HG03575 (cell line): ENCODE results near the gene KRT77.
"Not testable (repeated sequence)": the region's sequence is repeated elsewhere in the genome, so short reads cannot be mapped to it uniquely, and the experiment has no call there.

Source experiments
- ATAC-seq: cut with Tn5 transposase; IDR thresholded peaks from one replicate; pipeline ENCODE4 v1.9.1; 2021; ENCODE audit not compliant: unreplicated experiment, insufficient number of reproducible peaks, low FRiP score; ENCODE audit errors: extremely low read depth

KRT77 gene

DNA sequence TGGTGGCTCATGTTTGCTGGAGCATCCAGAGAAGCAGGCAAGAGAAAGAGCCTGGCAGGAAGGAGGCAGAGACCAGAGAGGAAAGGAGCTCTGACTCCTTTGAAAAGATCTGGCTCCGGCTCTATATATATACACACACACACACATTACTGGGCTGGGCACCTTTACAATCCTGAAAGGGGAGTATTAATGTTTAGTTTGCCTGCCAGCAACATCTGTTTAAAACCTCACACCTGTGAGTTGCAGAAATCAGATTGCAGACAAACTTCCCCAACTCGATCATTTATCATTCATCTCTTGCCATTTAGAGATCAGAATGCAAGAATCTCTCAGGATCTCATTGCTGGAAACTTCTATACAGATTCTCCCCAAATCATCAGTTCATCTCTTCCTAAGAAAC lies at the start of gene KRT77:
Gene KRT77 (minus strand): TSS at position 101 of the 400 bp plus-strand sequence. CDS start 90 bp downstream, at position 11.
- ATAC-seq: no peak

- no peak for ATAC-seq
These were observed 49.2 kb upstream of the KRT77 start for GRCh38 chr12:52752516-52752915.

- ATAC-seq: no peak
These were observed 48.5 kb upstream of the KRT77 start for GRCh38 chr12:52751795-52752194.

DNA sequence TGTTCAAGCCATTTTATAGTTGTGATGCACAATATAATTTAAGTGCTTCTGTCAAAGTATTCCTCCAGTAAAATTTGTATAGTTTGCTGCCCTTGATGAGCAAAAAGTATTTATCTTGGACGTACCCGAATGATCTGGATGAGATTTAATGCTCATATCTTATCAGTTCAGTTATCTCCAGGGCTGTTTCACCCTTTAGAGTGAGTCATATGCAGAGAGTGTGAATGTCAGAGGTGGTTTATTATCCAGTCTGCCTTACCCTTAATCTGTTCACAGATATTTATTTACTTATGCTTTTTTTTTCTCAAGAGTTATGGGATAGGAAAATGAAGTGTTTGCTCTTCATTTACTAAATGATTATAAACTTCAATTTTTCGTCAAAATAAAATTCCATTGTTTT lies 47.2 kb upstream of the KRT77 start:
- ATAC-seq: not testable (repeated sequence)

- no peak for ATAC-seq
These were observed 46.5 kb upstream of the KRT77 start for GRCh38 chr12:52749827-52750226.

- no peak for ATAC-seq
These were observed 45.3 kb upstream of the KRT77 start for GRCh38 chr12:52748578-52748977.

DNA sequence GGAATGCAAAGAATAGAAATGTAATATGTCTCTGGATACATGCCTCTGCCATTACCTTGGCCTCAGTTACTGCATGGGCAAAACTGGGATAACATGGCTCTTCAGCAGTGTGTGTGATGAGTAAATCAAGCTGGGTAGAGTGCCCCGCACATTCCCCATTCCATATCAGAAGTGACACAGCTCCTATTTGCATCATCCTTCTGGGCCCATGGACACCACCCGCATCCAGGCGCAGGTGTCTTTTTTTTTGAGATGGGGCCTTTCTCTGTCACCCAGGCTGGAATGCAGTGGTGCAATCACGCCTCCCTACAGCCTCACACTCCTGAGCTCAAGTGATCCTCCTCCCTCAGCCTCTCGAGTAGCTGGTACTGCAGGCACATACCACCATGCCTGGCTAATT lies 42.2 kb upstream of the KRT77 start:
- ATAC-seq: no peak

DNA sequence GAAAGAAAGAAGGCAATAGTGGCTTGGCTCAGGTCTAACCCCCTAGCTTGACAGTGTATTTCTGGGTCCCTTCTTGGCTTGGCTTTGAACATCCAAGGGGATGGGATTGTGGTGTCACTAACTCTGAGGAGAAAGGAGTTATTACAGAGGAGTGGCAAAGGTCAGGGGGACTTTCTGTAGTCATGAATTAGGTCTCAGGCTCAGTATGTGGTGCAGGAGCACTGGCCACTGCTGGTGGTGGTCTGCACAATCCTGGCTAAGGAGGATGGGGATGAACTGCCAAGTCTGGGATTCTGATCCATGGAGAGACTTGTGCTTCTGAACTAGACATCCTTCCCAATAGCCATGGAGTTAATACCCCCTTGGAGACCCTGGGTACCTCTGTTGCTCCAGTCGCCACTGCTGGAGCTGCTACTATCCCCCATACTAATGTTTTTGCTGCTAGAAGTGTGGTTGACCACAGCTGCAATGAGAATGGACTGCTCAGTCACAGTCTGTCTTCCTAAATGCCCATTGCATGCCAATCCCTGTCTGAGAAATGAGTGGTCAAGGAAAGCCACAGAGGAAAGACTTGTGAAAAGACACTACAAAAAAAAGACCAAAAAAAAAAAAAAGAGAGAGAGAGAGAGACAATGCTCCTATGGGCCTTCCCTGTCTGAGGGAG lies 41.3 kb upstream of the KRT77 start:
- no peak for ATAC-seq

DNA sequence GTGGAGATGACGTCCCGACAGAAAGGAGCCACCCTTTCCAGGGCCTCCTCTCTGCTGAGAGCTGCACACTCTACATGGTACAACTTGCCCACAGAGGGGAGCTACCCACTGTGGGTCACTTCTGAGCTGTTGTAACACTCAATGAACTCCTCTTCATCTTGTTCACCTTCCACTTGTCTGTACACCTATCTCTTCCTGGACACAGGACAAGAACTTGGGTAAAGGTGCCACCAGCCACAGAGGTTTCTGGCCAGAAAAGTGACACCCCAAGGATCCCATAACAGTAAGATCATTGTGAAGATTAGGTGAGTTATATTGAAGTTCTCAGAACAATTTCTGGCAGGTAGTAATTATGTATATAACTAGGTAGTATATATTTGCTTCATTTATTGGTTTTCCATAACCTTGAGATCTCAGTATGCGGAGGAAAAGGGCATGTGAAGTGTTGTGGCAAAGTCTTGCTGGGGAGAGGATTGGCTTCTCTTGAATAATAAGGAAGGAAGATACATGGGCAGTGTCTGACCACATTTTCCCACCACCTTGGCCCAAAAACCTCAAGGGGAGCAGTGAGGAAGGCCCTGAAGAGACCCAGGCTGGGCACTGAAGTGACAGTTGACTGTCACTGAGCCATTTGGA lies 39.6 kb upstream of the KRT77 start:
- ATAC-seq: no peak

DNA sequence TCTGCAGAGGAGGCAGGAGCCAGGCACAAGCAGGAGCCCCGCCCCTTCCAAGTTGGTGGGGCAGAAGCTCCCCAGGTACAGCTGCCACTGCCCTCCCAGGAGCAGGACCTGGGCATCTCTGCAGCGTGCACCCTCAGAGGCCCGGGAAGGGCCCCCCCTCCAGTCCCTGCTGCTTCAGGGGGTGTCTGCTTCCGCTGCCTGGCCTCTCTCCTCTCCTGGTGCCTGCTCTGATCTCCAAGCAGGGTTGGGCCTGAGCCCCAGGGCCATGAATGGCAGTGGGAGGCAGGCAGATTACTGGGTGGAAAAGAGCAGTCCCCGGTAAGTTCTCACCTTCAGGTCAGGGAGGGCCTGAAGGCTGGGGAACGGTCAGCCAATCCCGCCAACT lies 38.9 kb upstream of the KRT77 start:
- ATAC-seq: no peak

DNA sequence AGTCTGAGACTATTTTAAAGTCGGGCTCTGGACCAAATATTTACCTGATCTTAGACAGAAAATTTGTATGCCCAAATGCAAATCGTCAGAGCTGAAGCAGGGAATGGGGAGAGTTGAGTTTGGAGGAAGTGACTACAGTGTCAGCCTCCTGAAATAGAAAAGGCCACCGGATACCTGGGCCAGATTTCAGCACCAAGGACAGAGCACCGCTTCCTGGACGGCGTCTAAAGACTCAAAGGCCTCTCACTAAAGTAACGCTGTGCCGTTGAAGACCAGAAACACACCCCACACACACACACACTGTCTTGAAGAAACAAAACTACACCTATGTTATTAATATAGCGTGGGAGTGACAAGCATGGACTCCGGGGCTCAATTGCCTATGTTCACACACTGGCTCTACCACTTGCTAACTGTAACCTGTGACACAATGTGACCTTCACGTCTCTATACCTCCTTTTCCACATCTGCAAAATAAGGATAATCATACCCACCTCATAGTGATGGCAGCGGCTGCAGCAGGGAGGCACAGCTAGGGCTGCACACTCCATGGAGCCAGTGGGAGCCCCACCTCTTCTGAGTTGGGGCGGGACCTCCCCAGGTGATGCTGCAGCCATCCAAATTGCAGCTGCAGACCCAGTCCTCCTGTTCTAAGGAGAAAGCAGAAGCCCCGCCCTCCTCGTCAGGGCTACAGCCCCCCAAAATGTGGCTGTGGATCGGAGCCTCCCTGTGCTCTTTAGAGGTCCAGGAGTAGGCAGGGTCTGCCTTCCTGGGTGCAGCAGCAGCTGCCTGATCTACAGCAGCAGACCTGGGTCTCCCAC lies 38.3 kb upstream of the KRT77 start:
- no peak for ATAC-seq

GRCh38 chr12:52740584-52740983 lies 37.3 kb upstream of the KRT77 start:
- ATAC-seq: no peak

- no peak for ATAC-seq
These were observed 36.6 kb upstream of the KRT77 start for GRCh38 chr12:52739963-52740362.

DNA sequence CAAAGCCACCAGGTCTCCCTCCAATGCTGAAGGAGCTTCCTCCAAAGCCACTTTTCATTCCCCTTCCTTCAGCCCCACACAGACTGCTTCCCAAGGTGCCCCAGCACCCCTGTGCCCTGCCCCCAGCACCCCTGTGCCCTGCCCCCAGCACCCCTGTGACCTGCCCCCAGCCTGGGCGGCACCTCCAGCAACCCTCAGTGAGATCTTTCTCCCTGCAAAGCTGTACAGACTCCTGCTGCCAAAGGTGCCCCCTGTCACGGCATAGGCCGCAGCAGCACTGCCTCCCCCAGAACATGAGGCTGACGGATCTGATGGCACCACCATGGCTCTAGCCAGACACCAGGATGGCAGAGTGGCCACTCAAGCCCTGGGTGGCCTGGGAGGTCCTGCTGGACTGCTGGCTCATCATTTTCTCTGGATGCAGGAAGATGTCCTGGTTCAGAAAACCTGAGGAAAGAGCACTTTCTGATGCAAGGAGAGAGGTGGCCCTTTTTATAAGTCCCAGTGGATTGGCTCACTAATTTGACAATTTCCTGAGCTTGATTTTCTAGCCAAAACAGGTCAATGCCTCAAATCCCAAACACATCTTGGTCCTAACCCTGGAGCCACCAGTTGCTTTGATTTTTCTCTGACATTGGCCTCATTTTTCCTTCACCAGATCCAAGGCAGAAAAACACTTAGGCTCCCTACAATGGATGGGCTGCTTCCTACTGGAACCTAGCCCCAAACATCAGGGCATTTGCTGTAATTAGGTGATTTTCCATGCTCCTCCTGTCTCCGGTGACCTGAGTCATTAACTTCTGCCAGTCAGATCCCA lies 32.7 kb upstream of the KRT77 start:
- ATAC-seq: no peak

DNA sequence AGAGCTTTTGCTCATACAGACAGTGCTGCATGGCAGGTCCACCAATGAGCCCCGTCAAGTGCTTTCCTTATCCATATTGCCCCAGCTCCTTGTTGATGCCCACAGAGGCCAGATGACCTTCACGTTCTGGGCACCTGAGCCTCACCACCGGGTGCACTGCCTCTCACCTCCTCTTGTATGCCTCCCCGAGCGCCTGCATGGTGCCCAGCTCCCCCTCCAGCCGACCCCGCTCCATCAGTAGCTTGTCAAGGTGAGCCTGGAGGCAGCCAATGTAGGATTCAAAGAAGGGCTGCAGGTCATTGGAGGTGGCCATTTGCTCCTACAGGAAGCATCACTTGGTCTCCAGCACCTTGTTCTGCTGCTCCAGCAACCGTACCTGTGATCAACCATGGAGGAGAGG lies 31.8 kb upstream of the KRT77 start:
- ATAC-seq: no peak

DNA sequence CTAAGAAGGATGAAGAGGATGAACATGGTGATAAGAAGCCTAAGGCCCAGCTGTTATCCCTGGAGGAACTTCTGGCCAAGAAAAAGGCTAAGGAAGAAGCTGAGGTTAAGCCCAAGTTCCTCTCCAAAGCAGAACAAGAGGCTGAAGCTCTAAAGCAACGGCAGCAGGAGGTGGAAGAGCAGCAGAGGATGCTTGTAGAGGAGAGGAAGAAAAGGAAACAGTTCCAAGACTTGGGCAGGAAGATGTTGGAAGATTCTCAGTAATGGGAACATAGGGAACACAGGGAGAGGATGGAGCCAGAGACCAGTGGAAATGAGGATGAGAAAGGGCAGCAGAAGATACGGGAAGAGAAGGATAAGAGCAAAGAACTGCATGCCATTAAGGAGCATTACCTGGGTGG lies 27.5 kb upstream of the KRT77 start:
- no peak for ATAC-seq

- ATAC-seq: no peak
These were observed 27.1 kb upstream of the KRT77 start for GRCh38 chr12:52730383-52730782.

DNA sequence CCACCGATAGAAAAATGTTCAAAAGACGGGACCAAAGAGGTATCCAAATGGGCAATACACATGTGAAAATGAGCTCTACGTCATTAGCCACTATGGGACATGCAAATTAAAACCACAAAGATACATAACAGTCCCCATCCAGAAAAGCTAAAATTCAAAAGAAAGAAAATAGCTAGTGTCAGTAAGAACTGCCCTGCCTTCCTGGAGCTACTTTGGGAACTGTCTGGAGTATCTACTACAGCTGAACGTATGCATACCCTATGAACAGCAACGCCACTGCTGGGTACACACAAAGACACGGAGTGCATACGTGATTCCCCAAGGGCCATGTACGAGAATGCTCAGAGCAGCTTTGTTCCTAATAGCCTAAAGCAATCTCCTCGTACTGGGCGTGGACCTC lies 25.8 kb upstream of the KRT77 start:
- no peak for ATAC-seq

- ATAC-seq: no peak
These were observed 25.1 kb upstream of the KRT77 start for GRCh38 chr12:52728374-52728773.
